Mucosa of gallbladder (tissue), 1 donor: ENCODE results near the gene PHEX. TPM values are rescaled to one million over a fixed set of nuclear protein-coding genes. Genes with fewer than 3 reads are reported as not detected.

ENCODE experiments used
- DNase-seq: peaks from one replicate; pipeline ENCODE4 v3.0.0-alpha.2; 2020; ENCODE audit warnings: low spot score
- total RNA-seq: library from RNA; stranded (reverse); gene quantifications from one replicate; pipeline ENCODE4 v1.2.1, GENCODE V29; 2021
- donor health status: DM: no; HTN: no; CAD: no.

The PHEX gene
- 1.1 TPM for total RNA-seq

GRCh38 chrX:22032084-22032483, at the start of gene PHEX:
TSS of gene PHEX (plus strand) at chrX:22032325. CDS start at chrX:22033006, 681 bp downstream.
- DNase-seq = no peak

- DNase-seq = peak; percentile 81
These were observed 46.8 kb upstream of the PHEX start for GRCh38 chrX:21985332-21985777.

- no peak for DNase-seq
These were observed 45.5 kb upstream of the PHEX start for GRCh38 chrX:21986596-21986995.

- DNase-seq = no peak
These were observed 42.7 kb upstream of the PHEX start for GRCh38 chrX:21989384-21989783.

GRCh38 chrX:21990832-21991231, 41.3 kb upstream of the PHEX start:
- DNase-seq = no peak

GRCh38 chrX:21991504-21991903, 40.6 kb upstream of the PHEX start:
- no peak for DNase-seq

- peak; percentile 20 for DNase-seq
These were observed 38.9 kb upstream of the PHEX start for GRCh38 chrX:21993265-21993664.

GRCh38 chrX:21996872-21997455, 35.2 kb upstream of the PHEX start:
- DNase-seq = no peak

GRCh38 chrX:21998037-21998436, 34.1 kb upstream of the PHEX start:
- DNase-seq = no peak

- DNase-seq = no peak
These were observed 27.3 kb upstream of the PHEX start for GRCh38 chrX:22004866-22005265.

- no peak for DNase-seq
These were observed 20.1 kb upstream of the PHEX start for GRCh38 chrX:22012051-22012450.

GRCh38 chrX:22012931-22013330, 19.2 kb upstream of the PHEX start:
- DNase-seq = no peak

GRCh38 chrX:22015139-22015750, 16.9 kb upstream of the PHEX start:
- no peak for DNase-seq

- no peak for DNase-seq
These were observed 10.3 kb upstream of the PHEX start for GRCh38 chrX:22021751-22022324.

- no peak for DNase-seq
These were observed 7.5 kb upstream of the PHEX start for GRCh38 chrX:22024577-22024976.

GRCh38 chrX:22025751-22026150, 6.4 kb upstream of the PHEX start:
- DNase-seq = no peak

GRCh38 chrX:22026731-22027130, 5.4 kb upstream of the PHEX start:
- DNase-seq = no peak

- no peak for DNase-seq
These were observed 381 bp downstream of the PHEX start for GRCh38 chrX:22032506-22032905.

GRCh38 chrX:22033818-22034217, 1.7 kb downstream of the PHEX start:
- no peak for DNase-seq

- DNase-seq = no peak
These were observed 3.1 kb downstream of the PHEX start for GRCh38 chrX:22035236-22035635.

GRCh38 chrX:22037225-22037624, 5.1 kb downstream of the PHEX start:
- no peak for DNase-seq

GRCh38 chrX:22037911-22038537, 5.9 kb downstream of the PHEX start:
- no peak for DNase-seq

GRCh38 chrX:22039541-22039940, 7.4 kb downstream of the PHEX start:
- DNase-seq = no peak
